Measurements from ENCODE around the gene ADGRG1. TPM values are rescaled to one million over a fixed set of nuclear protein-coding genes. Genes with fewer than 3 reads are reported as not detected.
A peak's percentile ranks its signal among the peaks of the same experiment; 100 is the strongest.

Gene ADGRG1
- total and polyA plus RNA-seq, 8 donors, result 36.4 to 102 (median 79.1) TPM

DNA sequence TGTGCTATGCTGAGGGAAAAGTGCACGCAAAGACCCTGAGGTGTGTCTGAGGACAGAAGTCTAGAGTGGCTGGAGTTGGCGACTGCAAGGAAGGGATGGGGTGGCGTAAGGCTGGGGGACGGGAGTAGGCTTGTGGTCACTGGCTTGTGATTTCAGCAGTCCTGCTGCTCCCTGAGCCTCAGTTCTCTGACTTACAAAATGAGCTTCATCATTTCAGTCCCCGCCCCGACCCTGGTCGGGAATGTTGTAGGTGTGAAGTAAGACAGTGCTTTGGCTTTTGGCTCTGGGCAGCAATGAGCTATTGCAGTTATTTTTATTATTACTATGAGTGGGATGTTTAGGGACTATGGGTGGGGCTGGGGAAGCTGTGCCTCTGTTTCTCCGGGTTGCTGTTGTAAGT is 8.6 kb downstream of the ADGRG1 start:
- Histone ChIP-seq H3K9me3 (no peaks in the 10 kb centered on the region), H3K36me3 (no peaks in the 10 kb centered on the region), H3K27ac (no peak overlapping the region), H3K4me1 (peaks cover 38 to 57% (median 44%) of the 10 kb centered on the region in 3 donors), H3K4me3 (no peak overlapping the region), H3K27me3 (no peaks in the 10 kb centered on the region)
- FAIRE-seq (no peak), DNase-seq (no peak), ATAC-seq (no peak)
- intact Hi-C loops (cut with DNase I), result no loop called here
- no peak for TF ChIP-seq CTCF (IDR thresholded peaks at IDR 0.05)
- 80 to 83% methylated on average over 8 of the region's 8 CpGs for WGBS, 2 donors

- peak in 1 of 6 donors; percentile 45 for DNase-seq
- H3K27ac ChIP-seq, result peak overlapping the region in 1 of 4 donors; percentile 5
- peaks cover 38 to 53% (median 40%) of the 10 kb centered on the region in 3 donors for H3K4me1 ChIP-seq
- ATAC-seq, result no peak
- FAIRE-seq, result no peak
- intact Hi-C loops (cut with DNase I), result no loop called here
- TF ChIP-seq CTCF (IDR thresholded peaks at IDR 0.05), result no peak
- no peaks in the 10 kb centered on the region for H3K27me3 ChIP-seq
- no peak overlapping the region for H3K4me3 ChIP-seq
- H3K9me3 ChIP-seq, result no peaks in the 10 kb centered on the region
- WGBS, 2 donors, result 70 to 79% methylated on average over 8 of the region's 8 CpGs
- no peaks in the 10 kb centered on the region for H3K36me3 ChIP-seq
Measured at GRCh38 chr16:57637424-57637823, 9.0 kb downstream of the ADGRG1 start.

DNA sequence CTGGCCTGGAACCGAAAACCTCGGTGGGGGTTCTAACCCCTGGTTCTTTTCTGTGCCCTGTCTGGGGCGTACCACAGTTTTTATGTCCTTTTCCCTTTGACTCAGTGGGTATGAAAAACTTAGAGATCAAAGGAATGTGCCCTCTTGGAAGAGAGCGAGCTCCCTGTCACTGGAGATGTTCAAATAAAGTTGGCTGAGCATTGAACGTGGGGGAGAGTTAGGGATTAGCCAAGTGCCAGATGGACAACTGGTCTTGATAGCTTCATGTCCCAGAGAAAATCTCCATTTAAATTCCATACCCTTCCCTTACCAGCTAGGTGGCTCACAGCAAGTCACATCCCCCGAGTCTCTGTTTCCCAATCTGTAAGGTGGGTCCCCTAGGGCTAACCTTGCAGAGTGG is 9.5 kb downstream of the ADGRG1 start:
- intact Hi-C loops (cut with DNase I), result no loop called here
- Histone ChIP-seq H3K4me3 (no peak overlapping the region), H3K9me3 (no peaks in the 10 kb centered on the region), H3K27me3 (no peaks in the 10 kb centered on the region), H3K4me1 (peaks cover 34 to 51% (median 38%) of the 10 kb centered on the region in 3 donors), H3K27ac (peak overlapping the region in 3 of 4 donors; percentile 57 to 67 (median 63)), H3K36me3 (peaks cover 0 to under 1% (median 0%) of the 10 kb centered on the region in 3 donors)
- FAIRE-seq, result no peak
- TF ChIP-seq CTCF (IDR thresholded peaks at IDR 0.05), result no peak
- no peak for DNase-seq
- no peak for ATAC-seq
- WGBS, 2 donors, result 79 to 80% methylated on average over 6 of the region's 6 CpGs

GRCh38 chr16:57638381-57638780 is 10.0 kb downstream of the ADGRG1 start:
- WGBS, 2 donors, result 90 to 96% methylated on average over 2 of the region's 2 CpGs
- DNase-seq (no peak), ATAC-seq (no peak), FAIRE-seq (no peak)
- no peak for TF ChIP-seq CTCF (IDR thresholded peaks at IDR 0.05)
- intact Hi-C loops (cut with DNase I), result no loop called here
- peak overlapping the region; percentile 57 to 67 (median 62) for H3K27ac ChIP-seq
- peaks cover 0 to 4% (median 0%) of the 10 kb centered on the region in 3 donors for H3K36me3 ChIP-seq
- peaks cover 34 to 51% (median 38%) of the 10 kb centered on the region in 3 donors for H3K4me1 ChIP-seq
- no peak overlapping the region for H3K4me3 ChIP-seq
- H3K27me3 ChIP-seq, result no peaks in the 10 kb centered on the region
- H3K9me3 ChIP-seq, result no peaks in the 10 kb centered on the region

- Histone ChIP-seq H3K27me3 (no peaks in the 10 kb centered on the region), H3K4me3 (no peak overlapping the region), H3K36me3 (peaks cover 0 to 4% (median 0%) of the 10 kb centered on the region in 3 donors), H3K9me3 (no peaks in the 10 kb centered on the region), H3K27ac (peak overlapping the region; percentile 57 to 67 (median 62)), H3K4me1 (peaks cover 30 to 47% (median 34%) of the 10 kb centered on the region in 3 donors)
- intact Hi-C loops (cut with DNase I), result no loop called here
- ATAC-seq (peak; percentile 51 to 76 (median 64)), FAIRE-seq (no peak), DNase-seq (peak; percentile 69 to 92 (median 78))
- TF ChIP-seq CTCF (IDR thresholded peaks at IDR 0.05), result no peak
- WGBS, 2 donors, result 40 to 44% methylated on average over 23 of the region's 23 CpGs
Measured at GRCh38 chr16:57639172-57639887, 10.9 kb downstream of the ADGRG1 start.
